GM19328 (cell line): ENCODE results near the gene SCFD2.

Experiments used
- ATAC-seq: cut with Tn5 transposase; IDR thresholded peaks from one replicate; pipeline ENCODE4 v1.9.1; 2021; ENCODE audit warnings: mild to moderate bottlenecking, moderate library complexity; ENCODE audit not compliant: unreplicated experiment

SCFD2 gene

GRCh38 chr4:53118676-53119075, 247.2 kb downstream of the SCFD2 start:
- ATAC-seq = no peak

- no peak for ATAC-seq
These were observed 248.9 kb downstream of the SCFD2 start for GRCh38 chr4:53116954-53117353.

- no peak for ATAC-seq
These were observed 252.2 kb downstream of the SCFD2 start for GRCh38 chr4:53113431-53114225.

GRCh38 chr4:53105313-53105712, 260.5 kb downstream of the SCFD2 start:
- ATAC-seq = no peak

- ATAC-seq = no peak
These were observed 262.4 kb downstream of the SCFD2 start for GRCh38 chr4:53103481-53103880.

- ATAC-seq = no peak
These were observed 264.7 kb downstream of the SCFD2 start for GRCh38 chr4:53101191-53101581.

- ATAC-seq = no peak
These were observed 265.2 kb downstream of the SCFD2 start for GRCh38 chr4:53100501-53101190.

GRCh38 chr4:53098681-53099121, 267.2 kb downstream of the SCFD2 start:
- ATAC-seq = no peak

GRCh38 chr4:53094040-53094439, 271.8 kb downstream of the SCFD2 start:
- no peak for ATAC-seq

- no peak for ATAC-seq
These were observed 275.7 kb downstream of the SCFD2 start for GRCh38 chr4:53089936-53090729.

- no peak for ATAC-seq
These were observed 277.7 kb downstream of the SCFD2 start for GRCh38 chr4:53088152-53088551.

- no peak for ATAC-seq
These were observed 289.4 kb downstream of the SCFD2 start for GRCh38 chr4:53076374-53076958.

GRCh38 chr4:53075162-53075785, 290.6 kb downstream of the SCFD2 start:
- ATAC-seq = no peak

GRCh38 chr4:53068755-53069330, 297.0 kb downstream of the SCFD2 start:
- ATAC-seq = no peak

GRCh38 chr4:53067125-53067802, 298.6 kb downstream of the SCFD2 start:
- ATAC-seq = no peak

GRCh38 chr4:53066155-53066554, 299.7 kb downstream of the SCFD2 start:
- no peak for ATAC-seq

- no peak for ATAC-seq
These were observed 301.3 kb downstream of the SCFD2 start for GRCh38 chr4:53064609-53065008.

GRCh38 chr4:53061091-53061850, 304.6 kb downstream of the SCFD2 start:
- no peak for ATAC-seq

GRCh38 chr4:53060278-53060677, 305.6 kb downstream of the SCFD2 start:
- no peak for ATAC-seq
